ENCODE data around the gene CTTN.

CTTN gene

DNA sequence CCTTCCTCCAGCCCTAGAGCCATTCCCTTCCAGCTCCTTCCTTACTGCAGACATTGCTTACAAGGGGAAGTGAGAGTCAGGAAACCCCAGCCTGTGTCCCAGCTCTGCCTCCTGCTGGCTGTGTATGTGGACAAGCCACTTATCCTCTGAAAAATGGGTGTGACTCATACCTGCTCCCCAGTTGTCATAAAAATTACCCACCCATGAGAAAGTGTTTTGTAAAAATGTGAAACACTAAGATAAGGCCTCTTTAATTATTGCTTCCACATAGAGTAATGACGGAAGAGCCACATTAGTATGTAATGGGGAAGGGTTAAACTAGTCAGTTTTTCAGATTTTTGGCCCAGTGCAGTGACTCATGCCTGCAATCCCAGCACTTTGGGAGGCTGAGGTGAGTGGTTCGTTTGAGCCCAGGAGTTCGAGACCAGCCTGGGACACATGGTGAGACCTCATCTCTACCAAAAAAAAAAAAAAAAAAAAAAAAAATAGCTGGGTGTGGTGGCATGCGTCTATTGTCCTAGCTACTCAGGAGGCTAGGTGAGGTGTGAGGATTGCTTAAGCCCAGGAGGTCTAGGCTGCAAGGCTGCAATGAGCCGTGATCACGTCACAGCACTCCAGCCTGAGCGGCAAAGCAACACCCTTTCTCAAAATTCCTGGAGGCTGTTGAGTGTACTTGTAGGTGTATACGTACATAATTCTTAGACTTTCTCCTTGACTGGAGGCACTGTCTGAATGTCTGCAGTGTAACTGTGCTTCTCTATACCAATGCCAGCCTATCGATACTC, 84.9 kb downstream of the CTTN start:
- no peak overlapping the region for H3K4me3 ChIP-seq (ENCODE audit: low read length)
- no peak for DNase-seq (ENCODE audit: low read depth)

DNA sequence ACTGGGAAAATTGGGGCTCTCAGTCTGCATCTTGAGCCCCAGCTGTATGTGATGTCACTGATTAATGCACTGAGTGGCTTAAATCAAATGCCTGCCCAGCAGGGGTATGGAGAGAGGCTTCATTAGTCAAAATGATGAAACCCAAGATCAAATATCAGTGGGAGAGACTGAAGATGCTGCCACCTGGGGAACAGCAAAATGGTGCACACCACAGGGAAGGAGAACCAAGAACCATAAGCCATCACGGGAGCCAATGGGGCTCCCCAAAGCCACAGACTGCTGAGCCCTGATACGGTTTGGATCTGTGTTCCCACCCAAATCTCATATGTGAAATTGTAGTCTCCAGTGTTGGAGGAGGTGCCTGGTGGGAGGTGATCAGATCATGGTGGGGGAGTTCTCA, 85.6 kb downstream of the CTTN start:
- no peak for DNase-seq (ENCODE audit: low read depth)
- Histone ChIP-seq H3K9ac (ENCODE audit: low read length) (no peak overlapping the region), H3K4me1 (ENCODE audit: control insufficient read depth, insufficient read depth, low read length) (peaks cover 17% of the 10 kb centered on the region), H3K4me3 (ENCODE audit: low read length) (no peak overlapping the region), H3K9me3 (ENCODE audit: control insufficient read depth, low read length) (no peaks in the 10 kb centered on the region), H3K27me3 (replicated peaks; ENCODE audit: control insufficient read depth, insufficient read depth, low read length) (no peaks in the 10 kb centered on the region), H3K36me3 (ENCODE audit: control insufficient read depth, insufficient read depth, low read length, severe bottlenecking) (peaks cover 3% of the 10 kb centered on the region)

More for the DNA sequence above, 84.9 kb downstream of the CTTN start:
- Histone ChIP-seq H3K27me3 (replicated peaks; ENCODE audit: control insufficient read depth, insufficient read depth, low read length) (no peaks in the 10 kb centered on the region), H3K9ac (ENCODE audit: low read length) (no peak overlapping the region), H3K4me1 (ENCODE audit: control insufficient read depth, insufficient read depth, low read length) (peaks cover 17% of the 10 kb centered on the region), H3K9me3 (ENCODE audit: control insufficient read depth, low read length) (no peaks in the 10 kb centered on the region), H3K36me3 (ENCODE audit: control insufficient read depth, insufficient read depth, low read length, severe bottlenecking) (peaks cover 3% of the 10 kb centered on the region)

DNA sequence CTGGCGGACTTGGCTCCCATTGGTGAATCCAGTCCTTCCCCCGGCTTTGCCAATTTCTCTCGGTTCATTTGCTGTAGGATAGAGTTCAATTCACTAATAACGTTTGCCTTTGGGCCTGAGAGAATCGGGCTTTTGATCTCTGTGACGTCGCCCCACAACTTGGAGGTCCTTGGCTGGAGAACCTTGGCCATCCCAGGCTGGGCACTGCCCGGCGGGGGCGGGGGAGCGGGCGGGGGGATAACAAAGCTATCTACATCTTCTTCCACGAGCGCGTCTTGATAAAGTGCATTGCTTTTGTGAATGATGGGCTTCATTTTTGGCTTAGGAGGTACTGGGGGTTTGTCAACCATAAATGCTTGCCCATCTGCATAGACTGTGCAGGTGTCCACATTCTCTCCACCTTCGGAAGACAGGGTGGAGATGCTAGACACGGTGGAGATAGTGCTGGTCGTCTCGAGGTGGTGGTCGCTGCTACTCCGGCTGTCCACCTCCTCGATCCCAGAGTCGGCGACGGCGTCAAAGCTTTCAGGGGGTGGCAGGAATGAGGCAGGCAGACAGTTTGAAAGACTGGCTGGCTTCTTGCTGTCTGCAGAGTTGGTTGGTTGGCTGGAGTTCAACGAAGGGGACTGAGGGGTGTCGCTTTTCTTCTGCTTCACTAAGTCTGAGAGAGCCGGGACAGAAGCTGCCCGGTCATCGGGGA, 87.1 kb downstream of the CTTN start:
- Histone ChIP-seq H3K27me3 (replicated peaks; ENCODE audit: control insufficient read depth, insufficient read depth, low read length) (no peaks in the 10 kb centered on the region), H3K4me3 (ENCODE audit: low read length) (no peak overlapping the region), H3K36me3 (ENCODE audit: control insufficient read depth, insufficient read depth, low read length, severe bottlenecking) (peaks cover 3% of the 10 kb centered on the region), H3K9me3 (ENCODE audit: control insufficient read depth, low read length) (no peaks in the 10 kb centered on the region), H3K4me1 (ENCODE audit: control insufficient read depth, insufficient read depth, low read length) (peaks cover 17% of the 10 kb centered on the region), H3K9ac (ENCODE audit: low read length) (no peak overlapping the region)
- DNase-seq (ENCODE audit: low read depth) = no peak

GRCh38 chr11:70486026-70486415, 87.7 kb downstream of the CTTN start:
- peaks cover 3% of the 10 kb centered on the region for H3K36me3 ChIP-seq (ENCODE audit: control insufficient read depth, insufficient read depth, low read length, severe bottlenecking)

More at GRCh38 chr11:70486026-70486415, 87.7 kb downstream of the CTTN start:
- H3K27me3 ChIP-seq (replicated peaks; ENCODE audit: control insufficient read depth, insufficient read depth, low read length) = no peaks in the 10 kb centered on the region
- no peak overlapping the region for H3K9ac ChIP-seq (ENCODE audit: low read length)
- H3K4me1 ChIP-seq (ENCODE audit: control insufficient read depth, insufficient read depth, low read length) = peaks cover 17% of the 10 kb centered on the region
- DNase-seq (ENCODE audit: low read depth) = no peak
- H3K4me3 ChIP-seq (ENCODE audit: low read length) = no peak overlapping the region
- H3K9me3 ChIP-seq (ENCODE audit: control insufficient read depth, low read length) = peaks cover 5% of the 10 kb centered on the region
